PC-3 (cell line): Measurements from ENCODE around the gene CCR1.

Experiments used
- CTCF ChIP-seq: fragments of 300-600 bp; sonication (generic); conservative IDR thresholded peaks from 2 replicates; pipeline ENCODE4 v1.5.1; 2017; ENCODE audit warnings: antibody characterized with exemption, low read depth, mild to moderate bottlenecking, low read length
- EZH2 ChIP-seq: fragments of 300-600 bp; sonication (generic); IDR thresholded peaks from one replicate; pipeline ENCODE4 v1.6.1; 2017; ENCODE audit warnings: antibody characterized with exemption, mild to moderate bottlenecking, low read length; ENCODE audit not compliant: unreplicated experiment
- EZH2phosphoT487 ChIP-seq: fragments of 300-600 bp; sonication (generic); IDR thresholded peaks from 2 replicates; pipeline ENCODE4 v1.6.1; 2018; ENCODE audit warnings: mild to moderate bottlenecking, antibody characterized with exemption, low read length, borderline replicate concordance

GRCh38 chr3:46202535-46202934, 5.6 kb downstream of the CCR1 start:
- no peak for TF ChIP-seq CTCF
- TF ChIP-seq EZH2, result no peak
- no peak for TF ChIP-seq EZH2phosphoT487
